ENCODE results near the gene PHOX2A.

DNA sequence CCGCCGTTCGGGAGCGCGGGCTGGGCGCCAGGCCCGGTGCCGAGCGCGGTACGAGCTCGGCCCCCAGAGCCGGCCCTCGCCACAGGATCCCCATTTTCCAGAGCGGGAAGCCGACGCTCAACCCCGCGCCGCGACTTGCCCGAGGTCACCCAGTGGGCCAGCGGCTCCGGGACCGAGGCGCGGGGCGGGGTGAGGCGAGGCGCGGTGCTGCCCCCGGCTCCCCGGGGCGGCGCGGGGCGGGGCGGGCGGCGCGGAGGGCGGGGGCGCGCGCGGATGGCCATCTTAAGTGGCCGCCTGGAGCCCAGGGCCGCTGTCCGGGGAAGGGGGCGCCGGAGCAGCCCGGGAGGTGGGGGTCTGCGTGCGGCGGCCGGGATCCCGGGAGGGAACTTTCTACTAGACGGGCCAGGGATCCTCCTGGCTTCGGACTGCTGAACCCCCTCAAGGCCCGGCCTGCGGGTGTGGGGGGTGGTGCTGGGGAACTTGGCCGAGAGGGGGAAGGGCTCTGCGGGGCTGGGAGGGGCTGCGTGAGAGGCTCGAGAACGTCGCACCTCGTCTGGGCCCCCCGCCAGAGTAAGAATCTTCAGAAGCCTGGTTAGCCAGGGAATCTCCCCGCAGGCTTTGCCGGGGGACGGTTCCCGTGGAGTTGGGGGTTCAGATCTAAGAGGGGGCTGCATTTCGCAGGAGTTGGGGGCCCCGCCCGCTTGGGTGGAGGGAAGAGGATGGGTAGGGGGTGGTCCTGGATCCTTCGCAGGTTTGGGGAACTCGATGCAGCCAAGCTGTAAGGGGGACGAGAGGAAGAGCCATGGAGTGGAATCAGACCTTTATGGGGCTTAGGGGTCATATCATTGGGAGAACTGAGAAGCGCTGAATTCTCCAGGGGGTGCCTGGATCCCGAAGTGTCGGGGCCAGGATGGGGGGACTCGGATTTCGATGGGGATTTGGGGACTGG lies 20.1 kb downstream of the PHOX2A start:
- TF ChIP-seq, protein P1, sequence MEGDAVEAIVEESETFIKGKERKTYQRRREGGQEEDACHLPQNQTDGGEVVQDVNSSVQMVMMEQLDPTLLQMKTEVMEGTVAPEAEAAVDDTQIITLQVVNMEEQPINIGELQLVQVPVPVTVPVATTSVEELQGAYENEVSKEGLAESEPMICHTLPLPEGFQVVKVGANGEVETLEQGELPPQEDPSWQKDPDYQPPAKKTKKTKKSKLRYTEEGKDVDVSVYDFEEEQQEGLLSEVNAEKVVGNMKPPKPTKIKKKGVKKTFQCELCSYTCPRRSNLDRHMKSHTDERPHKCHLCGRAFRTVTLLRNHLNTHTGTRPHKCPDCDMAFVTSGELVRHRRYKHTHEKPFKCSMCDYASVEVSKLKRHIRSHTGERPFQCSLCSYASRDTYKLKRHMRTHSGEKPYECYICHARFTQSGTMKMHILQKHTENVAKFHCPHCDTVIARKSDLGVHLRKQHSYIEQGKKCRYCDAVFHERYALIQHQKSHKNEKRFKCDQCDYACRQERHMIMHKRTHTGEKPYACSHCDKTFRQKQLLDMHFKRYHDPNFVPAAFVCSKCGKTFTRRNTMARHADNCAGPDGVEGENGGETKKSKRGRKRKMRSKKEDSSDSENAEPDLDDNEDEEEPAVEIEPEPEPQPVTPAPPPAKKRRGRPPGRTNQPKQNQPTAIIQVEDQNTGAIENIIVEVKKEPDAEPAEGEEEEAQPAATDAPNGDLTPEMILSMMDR (IDR thresholded peaks at IDR 0.05; ENCODE audit: insufficient read depth, low read length, poor library complexity, severe bottlenecking) = no peak
- no peak for TF ChIP-seq EZH2phosphoT487 (conservative IDR thresholded peaks at IDR 0.05; ENCODE audit: low read length)

Data from SU-DHL-6 (cell line).